GOT3 (cell line): ENCODE measurements around the gene APOH.
A peak's percentile ranks its signal among the peaks of the same experiment; 100 is the strongest.

ENCODE experiments used
- DNase-seq: peaks from one replicate; lab custom pipeline; 2025; ENCODE audit warnings: mixed read lengths; lab: John Stamatoyannopoulos, UW

The APOH gene

DNA sequence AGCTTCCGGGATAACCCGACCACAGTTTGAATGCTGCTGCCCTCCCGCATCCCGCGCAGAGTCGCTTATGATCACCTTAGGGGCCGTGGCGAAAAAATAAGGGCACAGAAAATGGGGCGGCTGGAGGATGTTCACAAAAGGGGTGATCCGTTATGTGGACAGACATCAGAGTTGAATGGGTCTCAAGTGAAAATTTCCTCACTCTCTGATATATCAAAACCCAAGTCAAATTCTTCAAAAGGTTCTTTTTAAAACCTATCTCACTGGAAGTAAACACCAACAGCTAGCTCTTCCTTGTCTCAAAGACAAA is 36.9 kb downstream of the APOH start:
- no peak for DNase-seq

DNA sequence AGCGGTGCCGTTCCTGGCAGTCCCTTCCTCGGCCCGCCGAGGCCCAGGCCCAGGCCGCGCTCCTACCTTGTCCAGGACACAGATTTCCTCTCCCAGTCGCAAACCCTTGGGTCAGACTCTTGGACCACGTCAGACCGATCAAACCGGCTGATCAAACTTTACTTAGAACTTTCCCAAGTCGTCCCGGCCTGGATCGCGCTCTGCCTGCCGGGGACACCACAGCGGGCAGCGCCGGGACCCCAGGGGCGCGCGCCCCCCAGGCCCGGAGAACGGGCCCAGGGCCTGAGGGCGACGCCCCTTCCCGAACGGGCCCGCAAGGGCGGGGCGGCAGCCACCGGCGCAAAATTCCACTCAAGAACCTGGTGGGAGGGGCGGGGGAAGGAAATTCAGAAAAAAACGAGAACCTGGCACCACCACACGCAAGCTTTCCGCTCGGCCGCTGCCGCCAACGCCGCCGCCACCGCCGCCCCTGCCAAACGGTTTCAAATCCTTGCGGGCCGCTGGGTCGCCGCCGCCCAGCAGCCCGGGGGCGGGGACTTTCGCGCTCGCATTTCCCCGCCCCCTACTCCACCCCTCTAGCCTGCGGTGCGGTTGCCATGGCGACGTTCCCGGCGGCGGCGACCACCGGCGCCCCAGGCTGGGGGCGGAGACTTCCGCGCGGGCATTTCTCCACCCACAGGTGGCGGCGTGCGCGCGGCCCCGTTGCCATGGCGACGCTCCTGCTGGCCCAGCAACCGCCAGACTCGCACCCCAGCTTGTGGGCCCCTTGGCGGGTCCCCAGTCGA is 37.4 kb downstream of the APOH start, which contains the start of gene CEP112:
TSS of gene CEP112 (minus strand) at position 541 of the 785 bp plus-strand sequence.
- peak; percentile 30 for DNase-seq

DNA sequence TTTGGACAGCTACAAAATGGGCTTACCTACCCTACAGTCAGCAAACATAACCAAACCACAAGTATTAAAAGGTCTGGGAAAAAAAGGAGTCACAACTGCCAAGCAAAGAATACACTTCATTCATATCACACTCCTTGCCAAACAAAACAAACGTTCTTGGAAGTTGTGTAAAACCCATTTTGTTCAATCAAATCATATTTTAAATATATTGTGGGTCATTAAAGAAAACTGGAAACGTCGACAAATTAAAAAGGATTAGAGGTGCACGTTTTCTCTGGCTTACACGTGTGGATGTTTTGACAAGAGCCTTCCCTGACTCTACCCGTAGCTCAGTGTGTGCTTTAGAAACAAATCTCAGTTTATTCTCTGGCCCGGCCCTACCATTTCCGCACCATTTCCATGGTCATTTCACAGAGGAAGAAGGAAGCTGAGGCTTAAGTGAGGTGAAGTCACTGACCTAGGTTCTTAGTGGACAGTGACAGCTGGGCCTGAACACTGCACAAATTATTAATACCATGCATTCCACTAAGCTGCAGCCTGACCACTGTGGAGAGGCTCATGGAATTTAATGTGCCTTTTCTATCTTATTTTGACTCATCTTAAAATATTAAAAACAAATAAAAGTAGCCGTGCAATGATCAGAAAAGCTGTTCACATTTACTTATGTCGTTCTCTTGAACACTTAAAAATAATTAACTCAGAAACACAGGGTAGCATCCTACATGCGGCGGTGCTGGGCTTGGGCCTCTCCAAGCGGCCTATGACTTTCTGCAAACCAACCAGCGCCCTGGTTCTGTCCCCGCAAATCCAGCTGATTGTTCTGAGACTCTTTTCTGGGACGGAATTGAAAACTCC is 38.2 kb downstream of the APOH start:
- no peak for DNase-seq

GRCh38 chr17:66187718-66188117 is 41.5 kb downstream of the APOH start:
- no peak for DNase-seq

- no peak for DNase-seq
These were observed 43.4 kb downstream of the APOH start for GRCh38 chr17:66185862-66186261.

- no peak for DNase-seq
These were observed 44.8 kb downstream of the APOH start for GRCh38 chr17:66184392-66184791.

GRCh38 chr17:66183529-66183928 is 45.7 kb downstream of the APOH start:
- no peak for DNase-seq

DNA sequence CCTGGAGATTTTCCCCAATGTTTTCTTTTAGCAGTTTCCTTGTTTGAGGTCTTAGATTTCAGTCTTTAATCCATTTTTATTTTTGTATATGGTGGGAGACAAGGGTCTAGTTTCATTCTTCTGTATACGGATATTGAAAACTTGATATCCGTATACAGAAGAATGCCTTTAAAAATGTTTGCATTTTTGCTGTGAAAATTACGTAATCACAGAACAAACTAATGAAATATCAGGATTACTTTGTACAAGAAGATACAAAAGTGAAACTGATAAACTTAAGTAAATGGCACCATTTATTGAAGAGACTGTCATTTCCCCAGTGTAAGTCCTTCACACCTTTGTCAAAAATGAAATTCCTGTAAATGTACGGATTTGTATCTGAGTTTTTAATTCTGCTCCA is 50.6 kb downstream of the APOH start:
- DNase-seq = no peak

DNA sequence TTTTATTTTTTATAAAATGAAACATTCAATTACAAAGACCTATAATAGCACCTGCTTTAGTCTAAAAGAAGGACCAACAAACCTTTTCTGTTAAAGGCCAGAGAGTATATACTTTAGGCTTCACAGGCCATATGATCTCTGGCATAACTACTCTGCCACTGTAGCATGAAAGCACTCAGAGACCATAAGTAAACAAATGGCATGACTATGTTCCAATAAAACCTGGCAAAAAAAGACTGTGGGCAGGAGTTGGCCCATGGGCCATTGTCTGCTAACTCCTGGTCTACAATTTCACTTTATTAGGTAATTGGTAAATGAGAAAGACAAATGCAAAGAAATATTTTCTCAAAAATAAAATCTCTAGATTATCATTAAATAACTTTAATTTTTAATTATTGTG is 52.2 kb downstream of the APOH start:
- no peak for DNase-seq

GRCh38 chr17:66175892-66176291 is 53.3 kb downstream of the APOH start:
- DNase-seq = no peak

DNA sequence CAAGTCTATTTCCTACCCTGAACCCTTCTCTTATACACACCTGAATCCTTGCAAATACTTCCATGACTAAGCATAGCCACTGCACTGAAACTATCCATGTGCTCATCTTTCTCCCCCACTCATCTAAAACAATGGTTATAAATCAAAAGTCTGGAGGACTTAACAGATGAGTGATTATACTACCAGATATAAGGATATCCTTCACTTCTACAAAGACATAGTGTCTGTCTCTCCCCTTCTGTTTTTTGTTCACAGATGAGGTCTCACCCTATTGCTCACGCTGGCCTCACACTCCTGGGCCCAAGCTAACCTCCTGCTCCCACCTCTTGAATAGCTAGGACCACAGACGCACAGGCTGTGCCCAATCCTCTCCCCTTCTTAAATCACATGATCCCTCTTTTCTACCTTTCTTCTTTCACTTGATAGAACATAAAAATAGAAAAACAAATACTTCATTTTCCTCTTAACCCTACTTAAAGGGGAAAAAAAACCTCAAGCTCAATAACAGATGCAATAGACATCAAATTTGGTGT is 56.5 kb downstream of the APOH start:
- DNase-seq = no peak

- no peak for DNase-seq
These were observed 57.1 kb downstream of the APOH start for GRCh38 chr17:66172144-66172543.

- no peak for DNase-seq
These were observed 57.5 kb downstream of the APOH start for GRCh38 chr17:66171692-66172091.

DNA sequence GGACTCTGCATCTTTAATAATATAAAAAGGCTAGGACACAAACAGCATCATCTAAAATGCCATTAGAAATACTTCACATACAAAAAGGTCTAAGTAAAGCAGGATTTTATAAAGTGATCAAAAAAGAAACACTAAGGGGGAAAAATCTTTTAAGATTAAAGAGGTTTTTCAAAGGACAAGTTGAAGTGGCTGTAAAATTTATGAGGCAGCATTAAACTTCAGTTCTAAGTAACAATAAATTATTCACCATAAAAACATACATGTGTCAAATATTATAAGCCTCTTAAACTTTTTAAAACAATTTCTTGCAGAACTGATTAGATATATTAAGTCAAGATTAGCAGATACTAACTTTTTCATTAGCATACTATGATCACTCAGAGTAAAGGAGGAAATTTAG is 58.0 kb downstream of the APOH start:
- DNase-seq = no peak

- DNase-seq = no peak
These were observed 59.4 kb downstream of the APOH start for GRCh38 chr17:66169839-66170238.

- no peak for DNase-seq
These were observed 61.9 kb downstream of the APOH start for GRCh38 chr17:66167189-66167815.

DNA sequence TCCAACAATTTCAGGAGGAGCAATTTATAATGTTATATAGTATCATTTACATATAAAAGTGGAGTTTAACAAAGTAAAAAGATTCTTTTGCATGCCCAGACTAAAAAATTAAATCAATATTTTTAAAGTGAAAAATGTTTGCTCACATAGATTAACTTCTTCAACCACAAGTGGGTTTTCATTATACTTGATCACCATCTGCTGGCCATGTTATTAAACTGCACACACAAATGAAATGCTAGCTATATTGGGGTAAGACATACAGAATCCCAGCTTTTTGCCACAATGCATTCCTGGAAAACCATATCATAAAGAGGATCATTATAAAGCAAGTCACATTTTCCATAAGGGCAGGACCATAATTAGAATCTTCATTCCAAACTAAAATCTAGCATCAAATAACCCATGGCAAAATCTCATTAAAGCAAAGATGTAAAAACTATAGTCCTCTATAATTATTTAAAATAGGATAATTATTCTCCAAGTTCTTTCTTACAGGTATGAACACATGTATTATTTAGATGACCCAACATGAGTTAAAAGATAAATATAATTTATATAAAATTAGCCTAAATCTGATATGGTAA is 63.6 kb downstream of the APOH start:
- DNase-seq = no peak
